Lower leg skin (tissue), 3 donors: ENCODE results near the gene ZNF850.

Experiments used
- POLR2A ChIP-seq, 2 donors: fragments of 450-650 bp; IDR thresholded peaks; one replicate each; pipeline ENCODE4 v1.6.1; 2016 to 2017; ENCODE audit warnings: antibody characterized with exemption in 2 of 2, mild to moderate bottlenecking in 1 of 2, moderate library complexity in 1 of 2
- TF ChIP-seq, protein P1 (sequence below), 3 donors: fragments of 450-650 bp; IDR thresholded peaks; one replicate each; pipeline ENCODE4 v1.5.1; 2016; ENCODE audit warnings: antibody characterized with exemption in 3 of 3, mild to moderate bottlenecking in 3 of 3, moderate library complexity in 2 of 3

DNA sequence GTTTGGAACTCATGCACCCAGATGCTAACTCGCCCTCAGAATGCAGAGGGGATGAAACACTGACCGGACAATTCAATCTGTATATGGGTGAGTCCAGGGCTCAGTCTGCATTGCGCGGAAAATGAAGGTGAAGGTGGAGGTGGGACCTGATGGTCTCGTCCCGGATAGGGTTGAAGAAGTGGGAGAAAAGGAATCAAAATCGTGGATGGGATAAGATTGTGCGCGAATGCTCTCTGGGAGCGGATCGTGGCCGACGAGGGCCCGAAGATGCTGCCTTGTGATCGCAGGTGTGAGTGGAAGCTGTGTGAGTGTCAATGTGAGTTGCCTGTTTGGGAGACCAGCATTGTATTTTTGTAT lies 594 bp upstream of the ZNF850 start:
- TF ChIP-seq, protein P1, sequence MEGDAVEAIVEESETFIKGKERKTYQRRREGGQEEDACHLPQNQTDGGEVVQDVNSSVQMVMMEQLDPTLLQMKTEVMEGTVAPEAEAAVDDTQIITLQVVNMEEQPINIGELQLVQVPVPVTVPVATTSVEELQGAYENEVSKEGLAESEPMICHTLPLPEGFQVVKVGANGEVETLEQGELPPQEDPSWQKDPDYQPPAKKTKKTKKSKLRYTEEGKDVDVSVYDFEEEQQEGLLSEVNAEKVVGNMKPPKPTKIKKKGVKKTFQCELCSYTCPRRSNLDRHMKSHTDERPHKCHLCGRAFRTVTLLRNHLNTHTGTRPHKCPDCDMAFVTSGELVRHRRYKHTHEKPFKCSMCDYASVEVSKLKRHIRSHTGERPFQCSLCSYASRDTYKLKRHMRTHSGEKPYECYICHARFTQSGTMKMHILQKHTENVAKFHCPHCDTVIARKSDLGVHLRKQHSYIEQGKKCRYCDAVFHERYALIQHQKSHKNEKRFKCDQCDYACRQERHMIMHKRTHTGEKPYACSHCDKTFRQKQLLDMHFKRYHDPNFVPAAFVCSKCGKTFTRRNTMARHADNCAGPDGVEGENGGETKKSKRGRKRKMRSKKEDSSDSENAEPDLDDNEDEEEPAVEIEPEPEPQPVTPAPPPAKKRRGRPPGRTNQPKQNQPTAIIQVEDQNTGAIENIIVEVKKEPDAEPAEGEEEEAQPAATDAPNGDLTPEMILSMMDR (IDR thresholded peaks at IDR 0.05): no peak
- TF ChIP-seq POLR2A (IDR thresholded peaks at IDR 0.05): no peak
